ENCODE measurements around the gene RXRA.

- TF ChIP-seq CTCF (conservative IDR thresholded peaks at IDR 0.05; ENCODE audit: low read depth, low read length), result no peak
- TF ChIP-seq POLR2A (IDR thresholded peaks at IDR 0.05; ENCODE audit: low read depth, low read length), result no peak
- TF ChIP-seq FOS (IDR thresholded peaks at IDR 0.05; ENCODE audit: low read depth, low read length), result no peak
- TF ChIP-seq USF2 (IDR thresholded peaks at IDR 0.05; ENCODE audit: low read depth, low read length), result no peak
- TF ChIP-seq SMC3 (IDR thresholded peaks at IDR 0.05; ENCODE audit: low read depth, low read length), result no peak
- TF ChIP-seq MXI1 (IDR thresholded peaks at IDR 0.05; ENCODE audit: borderline replicate concordance, low read depth, low read length), result no peak
- no peak for TF ChIP-seq RAD21 (IDR thresholded peaks at IDR 0.05; ENCODE audit: low read length)
- no peak for TF ChIP-seq CEBPB (IDR thresholded peaks at IDR 0.05; ENCODE audit: low read depth, low read length)
Observed at GRCh38 chr9:134344800-134345310, 18.6 kb downstream of the RXRA start.
